GM12801 (cell line): ENCODE measurements around the gene MYLIP.

ENCODE experiments used
- CTCF ChIP-seq: IDR thresholded peaks from one replicate; pipeline ENCODE4 v1.5.1; 2011; ENCODE audit warnings: control low read depth; ENCODE audit not compliant: insufficient read length; ENCODE audit errors: extremely low read depth

Gene MYLIP

GRCh38 chr6:16097382-16098171, 31.3 kb upstream of the MYLIP start:
- no peak for TF ChIP-seq CTCF

DNA sequence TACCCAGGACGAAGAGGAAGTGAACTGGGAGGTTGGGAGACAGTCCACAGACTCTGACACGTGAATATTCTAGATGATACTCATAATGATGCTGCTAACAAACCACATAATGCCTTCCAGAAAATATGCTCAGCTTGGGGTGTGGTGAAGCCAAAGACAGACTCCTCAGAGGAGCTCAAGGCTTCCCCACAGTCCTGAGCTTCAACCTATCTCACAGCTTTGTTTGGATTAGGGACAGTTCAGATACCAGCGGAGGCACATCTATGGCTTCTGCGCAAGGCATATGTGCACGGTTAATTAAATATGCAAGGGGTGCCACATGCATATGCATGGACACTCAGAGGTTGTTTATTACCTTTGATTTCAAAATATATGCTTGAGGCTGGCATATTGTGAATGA, 30.7 kb upstream of the MYLIP start:
- no peak for TF ChIP-seq CTCF

DNA sequence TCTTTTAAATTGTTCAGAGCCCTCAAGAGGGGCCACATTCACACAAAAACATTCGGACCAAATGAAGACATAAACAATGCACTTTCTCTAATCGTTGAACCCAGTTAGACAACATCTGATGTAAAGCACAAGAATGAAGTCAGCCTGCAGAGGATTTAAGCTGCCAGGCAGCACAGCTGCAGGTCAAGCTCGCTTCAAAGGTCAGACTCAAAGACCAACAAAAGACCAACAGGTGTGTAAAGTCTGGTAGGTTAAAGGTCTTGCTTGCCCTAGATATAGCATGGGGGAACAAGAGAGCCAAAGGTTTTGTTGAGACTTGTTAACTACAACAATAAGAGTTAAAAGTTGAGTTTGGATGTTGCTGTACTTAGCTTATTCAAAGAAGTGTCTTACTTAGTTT, 26.7 kb upstream of the MYLIP start:
- no peak for TF ChIP-seq CTCF

GRCh38 chr6:16103722-16104121, 25.2 kb upstream of the MYLIP start:
- TF ChIP-seq CTCF: no peak

GRCh38 chr6:16104624-16105433, 24.1 kb upstream of the MYLIP start:
- TF ChIP-seq CTCF: no peak

- TF ChIP-seq CTCF: no peak
Observed at GRCh38 chr6:16105854-16106253, 23.0 kb upstream of the MYLIP start.

GRCh38 chr6:16106991-16107787, 21.7 kb upstream of the MYLIP start:
- TF ChIP-seq CTCF: no peak
